GM23248 (cell line): ENCODE measurements around the gene QSER1.

Experiments used
- EZH2 ChIP-seq: fragments of 200-600 bp; sonication (generic); IDR thresholded peaks from 2 replicates; pipeline ENCODE4 v1.6.1; 2018; ENCODE audit warnings: antibody characterized with exemption, mild to moderate bottlenecking; ENCODE audit not compliant: insufficient read depth, poor library complexity, severe bottlenecking
- EZH2phosphoT487 ChIP-seq: fragments of 200-600 bp; sonication (generic); IDR thresholded peaks from 2 replicates; pipeline ENCODE4 v1.6.1; 2018; ENCODE audit warnings: antibody characterized with exemption, moderate library complexity, mild to moderate bottlenecking, low read depth; ENCODE audit not compliant: insufficient read depth

DNA sequence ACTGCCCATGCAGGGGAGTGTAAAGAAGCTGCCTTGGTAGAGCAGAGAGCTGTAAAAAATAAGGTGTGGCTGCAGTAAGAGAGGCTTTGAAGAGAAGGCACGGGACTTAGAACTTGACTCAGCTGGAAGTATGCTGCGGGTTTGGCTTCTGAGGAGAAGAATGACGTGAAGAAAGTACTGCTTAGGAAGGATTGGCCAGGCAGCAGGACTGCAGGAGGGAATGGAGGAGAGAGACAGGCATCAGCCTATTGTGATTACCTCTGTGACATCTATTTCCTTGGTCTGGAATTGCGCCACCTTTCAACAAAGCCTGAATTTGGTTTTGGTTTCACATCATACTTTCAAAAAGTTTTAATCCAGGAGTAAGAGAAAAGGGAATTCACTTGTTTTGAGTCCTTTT, 40.4 kb upstream of the QSER1 start:
- no peak for TF ChIP-seq EZH2
- TF ChIP-seq EZH2phosphoT487, result no peak
